RWPE1 (cell line): ENCODE measurements around the gene MYORG.

Experiments
- CTCF ChIA-PET: fragments of 350-600 bp; sonication (Branson Sonifier 250); formaldehyde crosslinking; extraction: SDS; loops from one replicate; lab custom pipeline; 2021; lab: Yijun Ruan, JAX
- POLR2A ChIA-PET: fragments of 400-600 bp; formaldehyde crosslinking; extraction: SDS; loops from one replicate; lab custom pipeline; 2020; ENCODE audit warnings: antibody characterized with exemption; ENCODE audit not compliant: low non-redundant PET; lab: Yijun Ruan, JAX
- DNase-seq: peaks from one replicate; pipeline ENCODE4 v3.0.0; 2012; ENCODE audit warnings: low spot score
- H3K27ac ChIP-seq: fragments of 450-650 bp; 2 replicates; pipeline ENCODE4 v1.5.1; 2017
- CTCF ChIP-seq: fragments of 450-650 bp; conservative IDR thresholded peaks from 2 replicates; pipeline ENCODE4 v1.5.1; 2017; ENCODE audit warnings: low read depth, mild to moderate bottlenecking

The MYORG gene

GRCh38 chr9:34318163-34318790, 58.4 kb downstream of the MYORG start:
- ChIA-PET POLR2A (interaction anchor here (0.7 kb wide), 1 partner anchor 122 kb away, joined by 3 read pairs; no protein-coding TSS in a partner anchor), CTCF (interaction anchor here (0.6 kb wide), 1 partner anchor 26 kb away, joined by 4 read pairs; no protein-coding TSS in a partner anchor)
- DNase-seq, result no peak
- no peak for TF ChIP-seq CTCF
- no peak overlapping the region for H3K27ac ChIP-seq

DNA sequence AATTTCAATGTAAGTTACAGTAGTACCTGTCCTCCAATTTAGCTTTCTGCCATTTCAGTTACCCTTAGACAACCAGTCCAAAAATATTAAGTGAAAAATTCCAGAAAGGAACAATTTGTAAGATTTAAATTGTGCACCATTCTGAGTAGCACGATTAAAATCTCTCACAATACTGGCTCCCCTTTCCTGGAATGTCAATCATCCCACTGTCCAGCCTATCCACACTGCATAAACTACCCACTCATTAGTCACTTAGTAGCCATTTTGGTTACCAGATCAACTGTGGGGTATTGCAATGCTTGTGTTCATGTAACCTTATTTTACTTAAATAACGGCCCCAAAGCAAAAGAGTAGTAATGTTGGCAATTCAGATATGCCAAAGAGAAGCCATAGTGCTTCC, 59.3 kb downstream of the MYORG start:
- POLR2A ChIA-PET, result interaction anchor here (0.5 to 0.7 kb wide), 2 partner anchors 49 to 380 kb away, joined by 3 to 4 read pairs; no protein-coding TSS in a partner anchor
- H3K27ac ChIP-seq, result no peak overlapping the region
- DNase-seq, result no peak
- CTCF ChIA-PET, result no interaction called here
- no peak for TF ChIP-seq CTCF
